Measurements from ENCODE around the gene PTPRCAP. TPM values are rescaled to one million over a fixed set of nuclear protein-coding genes. Genes with fewer than 3 reads are reported as not detected.

Gene PTPRCAP
- total RNA-seq, 1 experiment from 2014 or later: 1.7 TPM

- Histone ChIP-seq H2BK120ac (ENCODE audit: low read depth, low read length, poor library complexity, severe bottlenecking) (no peak overlapping the region), H3K9ac (ENCODE audit: extremely low read depth, insufficient read length, low read length) (no peak overlapping the region), H3K27me3 (ENCODE audit: insufficient read depth, low read length) (no peaks in the 10 kb centered on the region), H3K4me1 (ENCODE audit: insufficient read depth, low read length) (no peaks in the 10 kb centered on the region; the same call in 1 of the 2 replicates), H3K23me2 (ENCODE audit: insufficient read length, low read depth, low read length, poor library complexity, severe bottlenecking) (peaks cover 4% of the 10 kb centered on the region), H3T11ph (ENCODE audit: low read length) (no peak overlapping the region), H3K27ac (ENCODE audit: insufficient read length, low read depth, low read length) (no peak overlapping the region), H2BK5ac (ENCODE audit: insufficient read length, low read length) (no peak overlapping the region), H3K79me2 (ENCODE audit: insufficient read depth, low read length) (no peaks in the 10 kb centered on the region), H3K14ac (ENCODE audit: insufficient read depth, low read length) (no peak overlapping the region), H3K4me2 (ENCODE audit: insufficient read depth, insufficient read length, low read length) (no peak overlapping the region), H3K9me3 (ENCODE audit: control insufficient read depth, low read depth, low read length) (no peaks in the 10 kb centered on the region), H2BK20ac (ENCODE audit: low read depth, low read length, poor library complexity, severe bottlenecking) (no peak overlapping the region), H3K79me1 (ENCODE audit: insufficient read depth, low read depth, low read length, poor library complexity, severe bottlenecking) (no peaks in the 10 kb centered on the region), H2AFZ (ENCODE audit: low read length) (no peak overlapping the region), H3K18ac (ENCODE audit: insufficient read length, low read depth, low read length) (no peak overlapping the region), H4K5ac (ENCODE audit: insufficient read length, low read depth, low read length) (no peak overlapping the region), H3K4ac (ENCODE audit: low read depth, low read length) (no peak overlapping the region), H3K23ac (ENCODE audit: insufficient read length, low read depth, low read length) (no peak overlapping the region), H3K56ac (ENCODE audit: insufficient read length, low read depth, low read length) (no peak overlapping the region), H2BK15ac (ENCODE audit: low read depth, low read length) (no peak overlapping the region), H2BK12ac (ENCODE audit: insufficient read length, low read depth, low read length) (no peak overlapping the region), H4K91ac (ENCODE audit: insufficient read length, low read depth, low read length) (no peak overlapping the region), H4K20me1 (ENCODE audit: control insufficient read depth, insufficient read depth, insufficient read length) (no peaks in the 10 kb centered on the region), H2AK5ac (ENCODE audit: insufficient read length, low read length) (no peak overlapping the region), H4K8ac (replicated peaks; ENCODE audit: insufficient read length, low read depth, low read length) (no peak overlapping the region)
- Mint-ChIP-seq H3K4me1 (peaks cover 4 to 16% of the 10 kb centered on the region in 2 experiments), H3K36me3 (ENCODE audit: insufficient read depth in 1 of 3, low read depth in 3 of 3) (peaks cover 10 to 34% (median 28%) of the 10 kb centered on the region in 3 experiments; a peak in 5 of 7 replicates), H3K4me3 (no peak overlapping the region), H3K27ac (no peak overlapping the region), H3K27me3 (ENCODE audit: low read depth) (peaks cover 3% of the 10 kb centered on the region; the same call in 1 of the 2 replicates), H3K9me3 (no peaks in the 10 kb centered on the region)
- no CpG with 5 or more reads among the region's 21 CpGs for WGBS (ENCODE audit: extremely low coverage, insufficient read length, low lambda C conversion rate)
- DNase-seq: no peak
- TF ChIP-seq CTCF (conservative IDR thresholded peaks at IDR 0.05): no peak
Measured at GRCh38 chr11:67441098-67441563, 3.6 kb upstream of the PTPRCAP start.
